GM20431 (cell line): ENCODE measurements around the gene HNRNPA3.
"Not testable (repeated sequence)": the region's sequence is repeated elsewhere in the genome, so short reads cannot be mapped to it uniquely, and the experiment has no call there.

Experiments used
- in situ Hi-C: fragments of 300-500 bp; cut with MseI, MboI; formaldehyde crosslinking; loops from one replicate; pipeline ENCODE4 v1.15.0; 2020; ENCODE audit warnings: low sequenced_read_pairs; ENCODE audit not compliant: unreplicated experiment

HNRNPA3 gene

GRCh38 chr2:177266955-177267354 lies 54.4 kb downstream of the HNRNPA3 start:
- in situ Hi-C loops, result not testable (repeated sequence)

- in situ Hi-C loops, result no loop called here
These were observed 55.7 kb downstream of the HNRNPA3 start for GRCh38 chr2:177268187-177268871.

GRCh38 chr2:177268901-177269300 lies 56.3 kb downstream of the HNRNPA3 start:
- in situ Hi-C loops, result no loop called here

GRCh38 chr2:177270531-177270930 lies 57.9 kb downstream of the HNRNPA3 start:
- in situ Hi-C loops, result no loop called here

- in situ Hi-C loops, result no loop called here
These were observed 59.5 kb downstream of the HNRNPA3 start for GRCh38 chr2:177271981-177272666.

- in situ Hi-C loops, result no loop called here
These were observed 60.2 kb downstream of the HNRNPA3 start for GRCh38 chr2:177272765-177273164.

- in situ Hi-C loops, result no loop called here
These were observed 60.8 kb downstream of the HNRNPA3 start for GRCh38 chr2:177273408-177273807.
